Dendritic cell treated with granulocyte-macrophage colony-stimulating factor and Interleukin-4, amounts not matched to agents 40 ng/mL and 50 ng/mL, for 4 days (primary cell): ENCODE results near the gene VCL.
"Not testable (repeated sequence)": the region's sequence is repeated elsewhere in the genome, so short reads cannot be mapped to it uniquely, and the experiment has no call there.

Source experiments
- H3K27ac Mint-ChIP-seq: one replicate; pipeline ENCODE4 v1.8.0; 2022; ENCODE audit warnings: mild to moderate bottlenecking, mixed read lengths
- H3K27me3 Mint-ChIP-seq: one replicate; pipeline ENCODE4 v1.8.0; 2022; ENCODE audit warnings: mild to moderate bottlenecking, mixed read lengths
- H3K36me3 Mint-ChIP-seq: one replicate; pipeline ENCODE4 v1.8.0; 2022; ENCODE audit warnings: low read depth, mixed read lengths
- H3K4me1 Mint-ChIP-seq: one replicate; pipeline ENCODE4 v1.8.0; 2022; ENCODE audit warnings: low read depth, mixed read lengths
- H3K4me3 Mint-ChIP-seq: one replicate; pipeline ENCODE4 v1.8.0; 2022; ENCODE audit warnings: mild to moderate bottlenecking, moderate library complexity, mixed read lengths
- H3K9me3 Mint-ChIP-seq: one replicate; pipeline ENCODE4 v1.8.0; 2022; ENCODE audit warnings: mixed read lengths
- intact Hi-C: fragments of 100-400 bp; cut with micrococcal nuclease; formaldehyde crosslinking; loops from one replicate; pipeline ENCODE4 v1.15.0; 2022

VCL gene

GRCh38 chr10:73983096-73984047 lies 14.5 kb upstream of the VCL start:
- H3K27ac Mint-ChIP-seq = peak overlapping the region; percentile 30
- no peaks in the 10 kb centered on the region for H3K27me3 Mint-ChIP-seq
- intact Hi-C loops = no loop called here
- no peaks in the 10 kb centered on the region for H3K36me3 Mint-ChIP-seq
- H3K4me3 Mint-ChIP-seq = no peak overlapping the region
- H3K9me3 Mint-ChIP-seq = no peaks in the 10 kb centered on the region
- H3K4me1 Mint-ChIP-seq = peaks cover 27% of the 10 kb centered on the region

- Mint-ChIP-seq H3K27me3 (no peaks in the 10 kb centered on the region), H3K4me1 (peaks cover 46% of the 10 kb centered on the region), H3K9me3 (no peaks in the 10 kb centered on the region), H3K4me3 (no peak overlapping the region), H3K36me3 (no peaks in the 10 kb centered on the region), H3K27ac (peak overlapping the region; percentile 59)
- intact Hi-C loops = no loop called here
Observed at GRCh38 chr10:73989594-73990150, 8.2 kb upstream of the VCL start.

- Mint-ChIP-seq H3K9me3 (no peaks in the 10 kb centered on the region), H3K27me3 (no peaks in the 10 kb centered on the region), H3K4me3 (no peak overlapping the region), H3K27ac (peak overlapping the region; percentile 85), H3K36me3 (no peaks in the 10 kb centered on the region), H3K4me1 (peaks cover 57% of the 10 kb centered on the region)
- intact Hi-C loops = no loop called here
Observed at GRCh38 chr10:73991203-73991883, 6.6 kb upstream of the VCL start.

- H3K27me3 Mint-ChIP-seq = no peaks in the 10 kb centered on the region
- intact Hi-C loops = no loop called here
- peak overlapping the region; percentile 32 for H3K4me3 Mint-ChIP-seq
- H3K36me3 Mint-ChIP-seq = no peaks in the 10 kb centered on the region
- H3K27ac Mint-ChIP-seq = peak overlapping the region; percentile 85
- peaks cover 57% of the 10 kb centered on the region for H3K4me1 Mint-ChIP-seq
- H3K9me3 Mint-ChIP-seq = no peaks in the 10 kb centered on the region
Observed at GRCh38 chr10:73991884-73992245, 6.1 kb upstream of the VCL start.

- Mint-ChIP-seq H3K9me3 (no peaks in the 10 kb centered on the region), H3K27me3 (no peaks in the 10 kb centered on the region), H3K27ac (peak overlapping the region; percentile 85), H3K4me1 (peaks cover 63% of the 10 kb centered on the region), H3K36me3 (peaks cover 9% of the 10 kb centered on the region), H3K4me3 (no peak overlapping the region)
- intact Hi-C loops = no loop called here
Observed at GRCh38 chr10:73992899-73993788, 4.8 kb upstream of the VCL start.

GRCh38 chr10:73995035-73995358 lies 2.9 kb upstream of the VCL start:
- Mint-ChIP-seq H3K4me1 (peaks cover 65% of the 10 kb centered on the region), H3K36me3 (peaks cover 27% of the 10 kb centered on the region), H3K4me3 (no peak overlapping the region), H3K27me3 (no peaks in the 10 kb centered on the region), H3K9me3 (no peaks in the 10 kb centered on the region), H3K27ac (peak overlapping the region; percentile 32)
- intact Hi-C loops = no loop called here

- H3K36me3 Mint-ChIP-seq = peaks cover 51% of the 10 kb centered on the region
- no peaks in the 10 kb centered on the region for H3K27me3 Mint-ChIP-seq
- intact Hi-C loops = no loop called here
- H3K4me3 Mint-ChIP-seq = peak overlapping the region; percentile 95
- H3K4me1 Mint-ChIP-seq = peaks cover 71% of the 10 kb centered on the region
- peak overlapping the region; percentile 84 for H3K27ac Mint-ChIP-seq
- no peaks in the 10 kb centered on the region for H3K9me3 Mint-ChIP-seq
Observed at GRCh38 chr10:73997461-73997786, 492 bp upstream of the VCL start.

- intact Hi-C loops = loop anchor here (2.0 kb wide), 1 partner anchor 42 kb away; no protein-coding TSS in a partner anchor
- peak overlapping the region; percentile 95 for H3K4me3 Mint-ChIP-seq
- H3K9me3 Mint-ChIP-seq = no peaks in the 10 kb centered on the region
Observed at GRCh38 chr10:73998623-73998928, 660 bp downstream of the VCL start.

GRCh38 chr10:73998929-73999691 lies 1.2 kb downstream of the VCL start:
- H3K27ac Mint-ChIP-seq = peak overlapping the region; percentile 84
- H3K4me3 Mint-ChIP-seq = peak overlapping the region; percentile 95
- peaks cover 63% of the 10 kb centered on the region for H3K36me3 Mint-ChIP-seq
- no peaks in the 10 kb centered on the region for H3K9me3 Mint-ChIP-seq
- H3K4me1 Mint-ChIP-seq = peaks cover 70% of the 10 kb centered on the region
- intact Hi-C loops = loop anchor here (2.0 kb wide), 1 partner anchor 42 kb away; no protein-coding TSS in a partner anchor
- no peaks in the 10 kb centered on the region for H3K27me3 Mint-ChIP-seq

More at GRCh38 chr10:73998623-73998928, 660 bp downstream of the VCL start:
- peaks cover 73% of the 10 kb centered on the region for H3K4me1 Mint-ChIP-seq
- peaks cover 60% of the 10 kb centered on the region for H3K36me3 Mint-ChIP-seq
- H3K27me3 Mint-ChIP-seq = no peaks in the 10 kb centered on the region
- peak overlapping the region; percentile 84 for H3K27ac Mint-ChIP-seq

GRCh38 chr10:73999703-74000102 lies 1.8 kb downstream of the VCL start:
- Mint-ChIP-seq H3K27me3 (no peaks in the 10 kb centered on the region), H3K27ac (peak overlapping the region; percentile 84), H3K36me3 (peaks cover 69% of the 10 kb centered on the region), H3K4me1 (peaks cover 70% of the 10 kb centered on the region), H3K4me3 (peak overlapping the region; percentile 95), H3K9me3 (no peaks in the 10 kb centered on the region)
- intact Hi-C loops = loop anchor here (2.0 to 10.0 kb wide), 2 partner anchors 43 to 55 kb away; no protein-coding TSS in a partner anchor

GRCh38 chr10:74000244-74000643 lies 2.3 kb downstream of the VCL start:
- Mint-ChIP-seq H3K4me3 (peak overlapping the region; percentile 95), H3K4me1 (peaks cover 68% of the 10 kb centered on the region), H3K36me3 (peaks cover 73% of the 10 kb centered on the region)
- intact Hi-C loops = loop anchor here (10.0 kb wide), 1 partner anchor 55 kb away; no protein-coding TSS in a partner anchor
- not testable (repeated sequence) for H3K27me3 Mint-ChIP-seq, H3K9me3 Mint-ChIP-seq, H3K27ac Mint-ChIP-seq

- Mint-ChIP-seq H3K36me3 (peaks cover 73% of the 10 kb centered on the region), H3K9me3 (no peaks in the 10 kb centered on the region), H3K27ac (no peak overlapping the region), H3K27me3 (no peaks in the 10 kb centered on the region), H3K4me3 (peak overlapping the region; percentile 95), H3K4me1 (peaks cover 63% of the 10 kb centered on the region)
- intact Hi-C loops = loop anchor here (10.0 kb wide), 1 partner anchor 54 kb away; no protein-coding TSS in a partner anchor
Observed at GRCh38 chr10:74000892-74001669, 3.2 kb downstream of the VCL start.
